ENCODE measurements around the gene VAMP8. TPM values are rescaled to one million over a fixed set of nuclear protein-coding genes. Genes with fewer than 3 reads are reported as not detected.

Gene VAMP8
- total and polyA plus RNA-seq, 2 of the 8 experiments (the other 6 are each of a cell fraction or from before 2014, with no cell fraction given), result 34.4 to 69.7 TPM

DNA sequence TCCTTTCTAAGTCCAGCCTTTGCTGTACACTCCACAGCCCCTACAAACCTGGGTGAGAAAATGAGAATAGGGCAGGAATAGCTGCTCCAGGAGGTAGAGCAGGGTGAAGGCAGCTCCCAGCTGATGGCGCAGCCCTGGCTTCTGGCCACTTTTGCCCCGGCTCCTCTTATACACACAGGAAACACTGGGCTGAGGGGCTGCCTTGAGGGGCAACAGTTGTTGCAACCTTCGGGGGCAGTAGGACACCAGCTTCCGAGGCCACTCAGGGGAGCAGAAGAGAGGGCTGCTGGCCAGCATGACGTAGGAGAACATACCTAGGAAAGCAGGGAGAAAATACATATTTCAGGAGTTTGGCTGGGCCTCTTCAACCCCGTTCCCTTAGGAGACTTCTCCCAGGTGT lies 24.2 kb upstream of the VAMP8 start (continued):
- TF ChIP-seq RXRA (IDR thresholded peaks at IDR 0.05; ENCODE audit: insufficient read depth, low read depth, low read length), result no peak
- TF ChIP-seq SP2 (IDR thresholded peaks at IDR 0.05; ENCODE audit: low read length), result no peak

Data from H1 (cell line).